ENCODE measurements around the gene NKAIN2.

DNA sequence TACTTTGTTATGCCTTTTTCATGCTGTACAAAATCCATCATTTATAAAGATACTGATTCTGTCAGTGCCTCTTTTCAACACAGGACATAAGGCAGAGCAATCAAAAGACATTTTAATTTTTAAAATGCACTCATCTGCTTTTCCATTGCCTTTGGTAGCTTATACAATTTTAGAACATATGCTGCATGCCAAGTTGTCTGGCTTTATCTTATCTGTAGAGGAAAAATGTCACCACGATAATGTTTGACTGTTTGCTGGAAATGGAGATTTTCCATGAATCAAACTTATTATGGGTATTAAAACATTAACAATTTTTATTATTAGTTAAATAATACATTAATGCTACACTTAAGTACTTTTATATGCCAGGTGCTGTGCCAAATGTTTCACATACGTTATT, 50.5 kb downstream of the NKAIN2 start:
- TF ChIP-seq, protein P1, sequence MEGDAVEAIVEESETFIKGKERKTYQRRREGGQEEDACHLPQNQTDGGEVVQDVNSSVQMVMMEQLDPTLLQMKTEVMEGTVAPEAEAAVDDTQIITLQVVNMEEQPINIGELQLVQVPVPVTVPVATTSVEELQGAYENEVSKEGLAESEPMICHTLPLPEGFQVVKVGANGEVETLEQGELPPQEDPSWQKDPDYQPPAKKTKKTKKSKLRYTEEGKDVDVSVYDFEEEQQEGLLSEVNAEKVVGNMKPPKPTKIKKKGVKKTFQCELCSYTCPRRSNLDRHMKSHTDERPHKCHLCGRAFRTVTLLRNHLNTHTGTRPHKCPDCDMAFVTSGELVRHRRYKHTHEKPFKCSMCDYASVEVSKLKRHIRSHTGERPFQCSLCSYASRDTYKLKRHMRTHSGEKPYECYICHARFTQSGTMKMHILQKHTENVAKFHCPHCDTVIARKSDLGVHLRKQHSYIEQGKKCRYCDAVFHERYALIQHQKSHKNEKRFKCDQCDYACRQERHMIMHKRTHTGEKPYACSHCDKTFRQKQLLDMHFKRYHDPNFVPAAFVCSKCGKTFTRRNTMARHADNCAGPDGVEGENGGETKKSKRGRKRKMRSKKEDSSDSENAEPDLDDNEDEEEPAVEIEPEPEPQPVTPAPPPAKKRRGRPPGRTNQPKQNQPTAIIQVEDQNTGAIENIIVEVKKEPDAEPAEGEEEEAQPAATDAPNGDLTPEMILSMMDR (conservative IDR thresholded peaks at IDR 0.05 in 1 of 2, IDR thresholded peaks at IDR 0.05 in 1 of 2; ENCODE audit: extremely low read depth in 1 of 2, insufficient read depth in 1 of 2, low read depth in 1 of 2, low read length in 2 of 2), result no peak
- TF ChIP-seq EZH2 (IDR thresholded peaks at IDR 0.05; ENCODE audit: borderline replicate concordance, low read length), result no peak

All from mammary epithelial cell (primary cell).